A673 (cell line): ENCODE measurements around the gene C21orf58.

Experiments
- EZH2 ChIP-seq: fragments of 200-600 bp; sonication (generic); IDR thresholded peaks from 2 replicates; pipeline ENCODE4 v1.6.1; 2017; ENCODE audit warnings: borderline replicate concordance, low read depth, mild to moderate bottlenecking, mixed read lengths, antibody characterized with exemption, low read length; ENCODE audit not compliant: poor library complexity, severe bottlenecking
- TF ChIP-seq, protein P1 (sequence below): fragments of 300-800, 200-600 bp; sonication (generic); conservative IDR thresholded peaks from 2 replicates; pipeline ENCODE4 v1.5.1; 2017; ENCODE audit warnings: low read depth, mild to moderate bottlenecking, antibody characterized with exemption, low read length, moderate library complexity, mixed read lengths

DNA sequence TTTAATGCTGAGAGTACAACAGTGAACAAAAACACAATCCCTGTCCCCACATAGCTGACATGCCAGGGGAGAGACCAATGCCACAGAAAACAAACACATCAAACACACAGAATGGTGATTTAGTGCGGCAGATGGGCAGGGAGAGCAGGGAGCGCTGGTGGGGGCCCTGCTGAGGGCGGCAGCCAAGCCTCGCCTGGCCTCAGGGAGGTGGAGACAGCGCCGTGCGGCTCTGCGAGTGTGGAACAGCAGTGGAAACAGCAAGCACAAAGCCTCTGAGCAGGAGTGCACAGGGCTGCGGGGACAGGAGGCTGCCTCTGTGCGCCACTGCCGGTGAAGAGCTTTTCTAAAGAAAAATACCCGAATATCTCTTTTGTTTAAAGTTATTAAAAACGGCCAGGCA is 55.3 kb downstream of the C21orf58 start:
- no peak for TF ChIP-seq EZH2
- TF ChIP-seq, protein P1, sequence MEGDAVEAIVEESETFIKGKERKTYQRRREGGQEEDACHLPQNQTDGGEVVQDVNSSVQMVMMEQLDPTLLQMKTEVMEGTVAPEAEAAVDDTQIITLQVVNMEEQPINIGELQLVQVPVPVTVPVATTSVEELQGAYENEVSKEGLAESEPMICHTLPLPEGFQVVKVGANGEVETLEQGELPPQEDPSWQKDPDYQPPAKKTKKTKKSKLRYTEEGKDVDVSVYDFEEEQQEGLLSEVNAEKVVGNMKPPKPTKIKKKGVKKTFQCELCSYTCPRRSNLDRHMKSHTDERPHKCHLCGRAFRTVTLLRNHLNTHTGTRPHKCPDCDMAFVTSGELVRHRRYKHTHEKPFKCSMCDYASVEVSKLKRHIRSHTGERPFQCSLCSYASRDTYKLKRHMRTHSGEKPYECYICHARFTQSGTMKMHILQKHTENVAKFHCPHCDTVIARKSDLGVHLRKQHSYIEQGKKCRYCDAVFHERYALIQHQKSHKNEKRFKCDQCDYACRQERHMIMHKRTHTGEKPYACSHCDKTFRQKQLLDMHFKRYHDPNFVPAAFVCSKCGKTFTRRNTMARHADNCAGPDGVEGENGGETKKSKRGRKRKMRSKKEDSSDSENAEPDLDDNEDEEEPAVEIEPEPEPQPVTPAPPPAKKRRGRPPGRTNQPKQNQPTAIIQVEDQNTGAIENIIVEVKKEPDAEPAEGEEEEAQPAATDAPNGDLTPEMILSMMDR = no peak
